Measurements from ENCODE around the gene BHMT.

BHMT gene, protein sequence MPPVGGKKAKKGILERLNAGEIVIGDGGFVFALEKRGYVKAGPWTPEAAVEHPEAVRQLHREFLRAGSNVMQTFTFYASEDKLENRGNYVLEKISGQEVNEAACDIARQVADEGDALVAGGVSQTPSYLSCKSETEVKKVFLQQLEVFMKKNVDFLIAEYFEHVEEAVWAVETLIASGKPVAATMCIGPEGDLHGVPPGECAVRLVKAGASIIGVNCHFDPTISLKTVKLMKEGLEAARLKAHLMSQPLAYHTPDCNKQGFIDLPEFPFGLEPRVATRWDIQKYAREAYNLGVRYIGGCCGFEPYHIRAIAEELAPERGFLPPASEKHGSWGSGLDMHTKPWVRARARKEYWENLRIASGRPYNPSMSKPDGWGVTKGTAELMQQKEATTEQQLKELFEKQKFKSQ

DNA sequence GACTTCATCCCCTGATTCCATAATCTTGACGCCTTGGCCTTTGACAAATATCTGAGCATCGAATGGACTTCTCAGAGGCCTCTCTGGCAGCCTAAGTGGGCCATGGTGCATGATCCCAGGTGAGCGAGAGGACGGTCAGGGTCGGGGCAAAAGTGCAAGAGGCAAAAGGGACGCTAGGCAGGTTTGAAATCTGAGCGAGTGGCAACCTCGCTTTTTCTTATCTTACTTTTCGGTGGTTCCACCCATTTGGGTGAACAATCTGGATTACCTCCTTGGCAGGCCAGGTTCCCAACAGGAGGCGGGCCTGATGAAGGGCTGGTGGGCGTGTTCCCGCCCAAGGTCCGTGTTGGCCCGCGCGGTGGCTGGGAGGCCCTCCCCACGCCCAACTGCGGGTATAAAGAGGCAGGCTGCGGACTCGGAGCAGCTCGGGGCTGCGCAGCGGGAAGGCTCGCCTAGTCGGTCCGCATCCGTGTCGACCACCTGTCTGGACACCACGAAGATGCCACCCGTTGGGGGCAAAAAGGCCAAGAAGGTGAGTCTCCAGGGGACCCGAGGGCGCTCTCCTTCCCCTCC lies at the start of gene BHMT:
TSS of gene BHMT (plus strand) at position 423 of the 573 bp plus-strand sequence. CDS start at position 500, 77 bp downstream.
- no peak for DNase-seq (ENCODE audit: low read depth)

DNA sequence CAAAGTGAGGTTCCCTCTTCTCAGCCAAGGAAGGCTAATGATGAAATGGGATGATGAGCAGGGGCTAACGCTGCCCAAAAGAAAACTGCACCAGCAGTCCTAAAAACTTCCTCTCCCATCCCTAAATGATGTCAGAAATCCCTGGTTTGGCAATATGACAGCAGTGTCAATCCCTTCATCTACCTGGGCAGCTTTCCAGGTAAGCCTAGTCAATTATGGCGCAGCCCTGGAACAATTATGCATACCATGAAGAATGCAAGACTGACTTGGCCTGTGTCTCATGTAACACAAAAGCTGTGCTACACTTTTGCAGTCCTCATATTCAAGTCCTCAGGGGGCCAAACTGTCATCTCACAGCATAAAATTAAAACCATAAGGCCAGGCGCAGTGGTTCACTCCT lies 49.2 kb upstream of the BHMT start:
- no peak for DNase-seq (ENCODE audit: low read depth)

DNA sequence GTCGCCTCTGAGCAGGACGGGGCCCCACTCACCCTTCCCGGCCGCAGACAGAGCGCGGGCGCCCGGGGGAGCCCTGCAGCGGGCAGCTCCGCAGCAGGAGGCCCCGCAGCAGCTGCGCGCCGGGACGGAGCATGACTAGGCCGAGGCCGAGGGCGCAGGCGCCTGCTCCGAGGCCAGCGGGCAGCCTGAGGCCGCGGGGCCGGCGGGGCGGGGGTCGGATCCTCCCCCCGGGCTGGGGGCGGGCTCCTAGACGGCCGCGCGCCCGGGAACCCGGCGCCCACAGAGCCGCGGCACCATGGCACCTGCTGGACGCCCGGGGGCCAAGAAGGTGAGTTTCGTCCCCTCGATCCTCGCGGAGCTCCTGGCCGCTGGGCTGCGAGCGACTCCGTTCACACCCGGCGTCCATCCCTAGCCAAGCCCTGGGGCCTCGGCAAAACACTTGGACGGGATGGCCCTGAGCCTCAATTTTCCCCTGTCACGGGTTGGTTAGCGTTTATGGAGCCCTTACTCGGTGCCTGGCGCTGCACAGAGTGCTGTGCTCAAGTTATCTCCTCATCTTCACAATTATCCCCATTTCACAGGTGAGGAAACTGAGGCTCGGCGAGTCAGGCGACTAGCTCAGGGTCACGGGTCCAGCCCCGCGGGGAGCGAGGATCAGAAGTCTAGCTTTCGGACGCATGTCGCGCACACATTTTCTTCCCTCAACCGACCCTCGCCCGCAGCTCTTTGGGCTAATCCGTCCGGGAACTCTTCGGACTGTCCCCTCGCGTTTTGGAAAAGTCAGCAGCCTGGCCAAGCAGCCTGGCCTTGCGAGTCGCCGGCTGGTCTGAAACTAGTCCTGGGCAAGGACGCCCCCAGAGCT lies 41.9 kb upstream of the BHMT start, which contains the start of the genes BHMT2 and DMGDH:
TSS of gene BHMT2 (plus strand) at position 280 of the 862 bp plus-strand sequence. CDS start at position 296, 16 bp downstream.
TSS of gene DMGDH (minus strand) at position 187 of the 862 bp plus-strand sequence. CDS start at position 133, 54 bp downstream.
- DNase-seq (ENCODE audit: low read depth): no peak

DNA sequence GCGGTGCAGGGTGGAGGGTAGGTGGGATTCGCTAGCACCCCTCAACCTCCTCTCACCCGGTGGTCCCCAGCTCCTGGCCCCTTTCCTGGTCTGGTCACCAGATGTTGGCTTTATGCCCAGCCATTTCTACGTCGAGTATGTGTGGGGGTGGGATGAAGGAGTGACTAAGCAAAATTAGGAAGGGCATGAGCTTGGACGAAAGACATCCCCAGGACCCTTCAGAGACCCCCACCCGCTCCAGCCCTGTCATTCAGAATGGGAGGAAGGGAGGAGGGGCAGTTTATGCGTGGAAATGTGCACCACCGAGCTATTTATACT lies 41.3 kb upstream of the BHMT start:
- DNase-seq (ENCODE audit: low read depth): no peak

DNA sequence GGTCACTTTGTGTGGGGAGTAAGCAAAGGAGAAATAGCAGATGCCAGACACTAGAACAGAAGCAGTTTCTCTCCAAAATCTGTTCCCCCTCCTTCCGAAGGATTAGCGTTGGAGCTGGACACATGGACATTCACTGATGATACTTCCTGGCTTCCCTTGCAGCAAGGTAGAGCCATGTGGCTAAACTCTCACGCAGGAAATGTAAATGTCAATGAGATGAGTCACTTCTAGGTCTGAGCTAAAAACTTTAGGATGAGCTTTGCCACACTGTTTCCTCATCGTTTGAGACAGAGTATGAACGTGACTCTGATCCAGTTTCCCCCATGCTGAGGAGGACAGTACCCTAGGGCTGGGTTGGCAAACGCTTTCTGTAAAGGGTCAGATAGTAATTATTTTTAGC lies 37.0 kb upstream of the BHMT start:
- no peak for DNase-seq (ENCODE audit: low read depth)

DNA sequence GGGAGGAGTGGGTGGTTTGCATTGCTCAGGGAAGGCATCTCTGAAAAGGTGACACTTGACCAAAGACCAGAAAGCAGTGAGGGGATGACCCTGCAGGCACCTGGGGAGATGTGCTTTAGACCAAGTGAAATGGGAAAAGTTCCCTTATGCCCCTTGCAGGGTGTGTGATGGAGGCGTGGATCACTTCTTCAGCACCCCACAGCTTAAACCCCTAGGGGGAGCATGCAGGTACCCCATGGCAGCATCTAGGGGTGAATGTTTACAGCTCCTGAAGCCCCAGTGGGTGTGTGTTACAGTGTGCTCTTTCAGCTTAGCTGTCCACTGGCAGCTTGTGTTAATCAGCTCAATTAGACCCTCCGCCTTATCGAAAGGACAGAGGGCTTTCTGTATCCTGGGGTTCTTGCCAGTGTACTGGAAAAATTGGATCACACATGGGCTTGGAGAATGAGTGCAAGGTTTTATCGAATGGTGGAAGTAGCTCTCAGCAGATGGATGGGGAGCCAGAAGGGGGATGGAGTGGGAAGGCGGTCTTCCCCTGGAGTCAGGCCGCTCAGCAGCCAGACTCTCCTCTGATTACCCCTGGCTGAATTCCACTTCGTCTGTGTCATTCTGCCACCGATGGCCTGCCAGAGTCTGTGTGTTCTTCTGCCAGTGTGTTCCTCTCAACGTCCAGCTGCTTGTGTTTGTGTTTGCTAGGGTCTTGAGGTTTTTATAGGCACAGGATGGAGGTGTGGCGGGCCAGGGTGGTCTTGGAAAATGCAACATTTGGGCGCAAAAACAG lies 35.8 kb upstream of the BHMT start:
- no peak for DNase-seq (ENCODE audit: low read depth)

DNA sequence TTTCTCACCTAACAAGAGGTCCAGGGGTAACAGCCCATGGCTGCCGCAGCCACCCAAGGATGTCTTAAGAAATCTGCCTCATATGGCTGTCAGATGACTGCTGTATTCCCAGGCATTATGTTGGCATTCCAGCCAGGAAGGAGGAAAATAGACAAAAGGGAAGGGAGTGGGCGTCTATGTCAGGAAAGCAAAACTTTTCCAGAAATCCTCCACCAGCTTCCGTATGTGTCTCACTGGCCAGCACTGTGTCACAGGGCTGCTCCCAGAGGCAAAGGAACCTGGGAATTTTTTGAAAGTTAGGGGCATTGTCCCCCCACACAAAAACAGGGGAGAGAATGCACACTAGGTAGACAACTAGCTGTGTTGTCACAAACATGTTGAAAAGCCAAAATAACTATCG lies 34.8 kb upstream of the BHMT start:
- DNase-seq (ENCODE audit: low read depth): no peak

DNA sequence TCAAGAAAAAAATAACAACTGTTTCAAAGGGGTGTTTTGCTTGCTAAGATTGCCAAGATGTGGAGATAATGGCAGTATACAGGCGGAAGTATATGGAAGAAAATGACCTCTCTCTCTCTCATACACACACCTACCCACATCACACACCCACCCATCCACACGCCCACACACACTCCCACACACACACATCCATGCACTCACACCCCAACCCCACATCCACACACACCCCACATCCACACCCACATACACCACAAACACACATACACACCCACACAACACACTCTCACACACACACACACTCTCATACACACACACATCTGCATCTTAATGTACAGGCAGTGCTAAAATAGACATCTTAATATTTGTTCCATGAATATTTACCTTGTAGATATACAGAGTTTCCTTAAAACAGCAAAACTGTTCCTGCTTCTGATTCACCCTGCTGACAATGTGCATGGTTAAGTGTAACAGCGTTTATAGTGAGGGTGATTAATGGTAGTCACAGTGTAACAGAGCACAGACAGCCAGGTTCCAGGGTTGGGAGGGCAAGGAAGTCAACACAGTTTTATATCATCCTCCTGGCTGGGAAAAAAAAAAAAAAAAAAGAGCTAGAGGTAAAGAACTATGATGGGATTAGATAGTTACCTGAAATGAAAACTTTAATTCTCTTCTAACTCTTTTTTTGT lies 33.8 kb upstream of the BHMT start:
- no peak for DNase-seq (ENCODE audit: low read depth)

DNA sequence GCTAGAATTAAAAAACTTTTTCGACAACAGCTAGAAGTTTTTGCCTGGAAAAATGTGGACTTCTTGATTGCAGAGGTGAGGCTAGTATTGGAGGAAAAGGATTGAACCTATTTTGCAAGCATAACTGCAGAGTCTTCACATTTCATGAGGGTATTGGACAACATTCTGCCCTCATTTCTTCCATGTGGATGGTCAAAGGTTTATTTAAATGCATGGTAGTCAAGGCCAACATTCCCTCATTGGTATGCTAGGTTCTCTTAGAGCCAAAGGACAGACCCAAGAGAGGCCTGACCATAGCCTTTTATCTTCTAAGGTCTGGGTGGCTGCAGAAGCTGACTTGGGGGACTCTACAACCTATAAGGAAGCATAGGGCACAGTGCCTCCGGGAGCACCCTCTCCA lies 30.8 kb upstream of the BHMT start:
- no peak for DNase-seq (ENCODE audit: low read depth)

DNA sequence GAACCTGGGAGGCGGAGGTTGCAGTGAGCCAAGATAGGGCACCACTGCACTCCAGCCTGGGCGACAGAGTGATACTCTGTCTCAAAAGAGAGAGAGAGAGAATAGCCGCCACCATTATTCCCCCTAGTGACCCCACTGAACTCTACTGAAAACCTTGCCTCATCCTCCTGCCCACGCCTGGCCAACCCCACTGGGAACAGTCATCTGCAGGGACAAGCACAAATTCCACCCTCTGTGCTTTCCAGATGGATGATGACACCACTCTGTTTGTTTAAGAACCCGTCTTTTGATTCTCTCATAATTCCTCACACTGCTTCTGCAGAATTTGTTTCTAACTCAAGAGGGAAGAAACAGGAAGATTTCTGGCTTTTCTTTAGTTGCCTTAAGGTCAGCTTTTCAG lies 29.8 kb upstream of the BHMT start:
- DNase-seq (ENCODE audit: low read depth): no peak

DNA sequence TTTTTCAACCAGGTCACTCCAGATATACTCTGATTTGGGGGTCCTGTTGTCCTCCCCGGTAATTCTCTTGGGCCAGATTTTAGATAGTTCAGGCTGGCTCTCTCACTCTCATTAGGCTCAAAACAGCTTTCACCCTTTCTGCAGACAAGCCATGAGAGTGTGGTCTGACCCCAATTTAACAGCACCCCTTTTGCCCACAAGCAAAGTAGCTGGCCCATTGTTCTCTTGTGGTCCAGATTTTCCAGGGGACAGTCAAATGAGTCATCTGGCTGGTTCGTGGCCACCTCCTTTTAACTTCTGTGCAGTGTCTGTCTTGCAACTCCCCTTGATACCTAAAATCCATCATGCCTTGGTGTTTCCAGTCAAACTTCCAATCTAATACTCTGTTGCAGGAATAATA lies 25.5 kb upstream of the BHMT start:
- no peak for DNase-seq (ENCODE audit: low read depth)

DNA sequence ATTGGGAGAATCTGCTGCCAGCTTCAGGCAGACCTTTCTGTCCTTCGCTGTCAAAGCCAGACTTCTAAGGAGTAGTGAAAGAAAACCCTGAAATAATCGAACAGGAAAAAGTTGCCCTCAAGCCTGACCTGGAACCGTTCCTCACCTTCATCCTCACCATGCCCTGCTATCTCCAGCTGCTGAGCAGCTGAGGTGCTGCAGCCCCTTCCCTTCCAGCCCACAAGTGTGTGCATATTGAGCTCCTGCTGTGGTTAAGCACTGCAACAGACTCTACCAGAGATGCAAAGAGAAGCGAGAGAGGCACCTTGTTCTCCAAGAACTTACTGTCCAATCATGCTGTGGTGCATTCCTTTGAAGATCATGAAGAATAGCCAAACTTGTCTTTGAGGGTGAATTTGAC lies 23.1 kb upstream of the BHMT start:
- no peak for DNase-seq (ENCODE audit: low read depth)

DNA sequence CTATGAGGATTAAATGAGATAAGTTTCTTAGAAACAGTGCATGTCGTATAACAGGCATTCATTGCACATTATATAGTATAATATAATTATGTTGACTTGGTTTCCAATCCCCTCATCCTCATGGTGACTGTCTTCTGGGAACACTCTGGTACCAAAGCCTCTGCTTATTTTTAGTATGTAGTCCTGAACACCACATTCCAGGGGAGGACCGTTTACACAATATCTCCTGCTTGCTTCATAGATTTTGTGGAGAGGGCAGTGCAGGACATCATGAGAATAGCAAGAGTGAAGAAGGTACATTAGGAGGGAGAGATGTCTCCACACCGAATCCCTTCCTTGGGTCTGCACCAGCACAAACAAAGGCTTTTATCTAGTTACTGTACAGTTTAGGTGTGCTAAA lies 20.5 kb upstream of the BHMT start:
- no peak for DNase-seq (ENCODE audit: low read depth)

DNA sequence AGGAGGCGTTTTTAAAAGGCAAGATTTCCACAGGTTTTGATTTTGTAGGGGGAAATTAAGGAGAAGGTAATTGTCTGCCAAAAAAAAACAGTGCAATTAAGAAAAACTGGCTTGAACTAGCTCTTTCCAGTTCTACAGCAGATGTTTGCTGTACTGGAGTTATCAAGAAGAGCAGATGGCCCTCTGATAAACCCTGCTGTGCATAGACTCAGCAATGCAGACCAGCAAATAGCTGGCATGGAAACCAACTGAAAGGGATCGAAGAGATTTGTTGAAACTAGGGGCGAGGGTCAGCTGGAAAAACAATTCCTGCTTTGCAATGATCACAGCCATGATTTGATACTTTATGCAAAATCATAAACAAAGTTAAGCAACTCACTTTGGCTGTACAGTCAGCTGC lies 17.8 kb upstream of the BHMT start:
- no peak for DNase-seq (ENCODE audit: low read depth)

DNA sequence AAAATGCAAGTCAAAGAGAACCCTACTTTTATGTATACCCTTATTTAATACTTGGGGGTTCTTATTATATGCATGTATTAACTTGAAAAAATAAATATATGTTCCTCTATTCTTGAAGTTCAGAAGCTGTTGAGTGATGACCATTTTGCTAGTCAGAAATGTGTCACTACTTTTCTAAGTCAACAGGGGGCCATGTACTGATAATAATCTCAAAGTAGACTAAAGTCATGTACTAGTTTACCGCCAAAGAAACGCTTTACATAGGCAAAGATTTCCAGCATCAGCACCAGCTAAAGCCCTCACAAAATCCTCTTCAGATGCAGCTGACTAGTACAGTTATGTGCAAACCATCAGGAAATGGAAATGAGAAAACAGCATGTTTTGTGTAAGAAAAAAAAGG lies 5.7 kb upstream of the BHMT start:
- DNase-seq (ENCODE audit: low read depth): no peak

DNA sequence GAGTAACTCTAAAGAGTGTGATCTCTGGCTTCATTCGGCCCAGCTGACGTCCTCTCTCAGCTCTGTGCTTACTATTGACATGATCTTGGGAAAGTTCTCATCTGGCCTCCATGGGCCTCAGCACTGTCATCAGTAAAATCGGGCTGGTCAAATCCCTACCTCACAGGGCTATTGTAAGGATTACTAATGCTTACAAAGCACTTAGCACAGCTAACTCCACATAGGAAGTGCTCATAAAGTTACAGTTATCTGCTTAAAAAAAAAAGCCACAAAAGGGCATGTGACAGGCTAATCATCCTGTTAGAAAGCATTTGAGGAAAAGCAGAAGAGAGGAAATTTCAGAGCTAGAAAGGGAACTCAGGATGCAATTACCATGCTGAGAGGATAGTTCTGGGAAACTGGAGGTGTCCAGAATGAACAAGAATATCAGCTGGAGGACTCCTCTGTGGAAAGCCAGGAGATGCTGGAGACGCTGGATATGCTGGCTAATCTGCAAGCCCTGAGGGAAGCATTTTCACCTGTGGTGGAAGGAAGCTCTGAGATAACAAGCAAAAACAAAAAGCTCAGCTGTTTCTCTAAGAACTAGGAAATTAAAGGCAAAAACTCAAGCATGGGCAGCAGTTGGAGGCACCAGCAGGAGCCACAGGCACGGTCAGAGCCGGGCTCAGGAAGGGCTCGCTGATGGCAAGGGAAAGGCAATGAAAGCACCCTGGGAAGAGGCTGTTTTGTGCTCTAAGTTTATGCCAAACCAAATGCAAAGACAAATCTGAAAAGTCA lies 4.4 kb upstream of the BHMT start:
- no peak for DNase-seq (ENCODE audit: low read depth)

DNA sequence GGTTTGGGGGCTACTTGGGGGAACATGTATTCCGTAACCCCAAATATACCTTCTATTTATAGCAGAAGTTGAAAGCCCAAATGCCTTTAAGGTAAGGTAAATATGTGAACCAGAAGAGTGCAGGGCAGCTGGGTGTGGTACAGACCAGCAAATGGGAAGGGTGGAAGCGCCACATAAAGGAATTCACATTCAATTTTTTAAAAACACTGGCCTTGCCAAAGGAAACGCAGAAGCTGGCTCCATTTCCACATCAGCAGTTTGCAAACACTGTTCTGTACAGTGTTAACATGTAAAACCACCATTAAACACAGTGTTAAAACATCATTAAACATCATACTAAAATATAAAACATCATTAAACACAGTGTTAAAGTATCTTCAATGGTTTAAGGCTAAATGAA lies 3.5 kb upstream of the BHMT start:
- DNase-seq (ENCODE audit: low read depth): no peak

DNA sequence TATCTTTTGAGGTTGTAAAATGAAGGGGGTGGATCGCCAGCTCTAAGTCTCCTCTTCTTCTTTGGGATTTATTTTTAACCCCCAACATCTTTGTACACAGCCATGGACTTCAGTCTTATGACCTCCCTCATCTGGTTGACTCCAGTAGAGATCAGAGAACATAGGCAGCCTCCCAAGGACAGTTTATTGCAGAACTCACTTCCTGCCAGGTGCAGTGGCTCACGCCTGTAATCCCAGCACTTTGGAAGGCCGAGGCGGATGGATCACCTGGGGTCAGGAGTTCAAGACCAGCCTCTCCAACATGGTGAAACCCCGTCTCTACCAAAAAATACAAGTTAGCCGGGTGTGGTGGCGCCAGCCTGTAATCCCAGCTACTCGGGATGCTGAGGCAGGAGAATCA lies 2.8 kb upstream of the BHMT start:
- no peak for DNase-seq (ENCODE audit: low read depth)

DNA sequence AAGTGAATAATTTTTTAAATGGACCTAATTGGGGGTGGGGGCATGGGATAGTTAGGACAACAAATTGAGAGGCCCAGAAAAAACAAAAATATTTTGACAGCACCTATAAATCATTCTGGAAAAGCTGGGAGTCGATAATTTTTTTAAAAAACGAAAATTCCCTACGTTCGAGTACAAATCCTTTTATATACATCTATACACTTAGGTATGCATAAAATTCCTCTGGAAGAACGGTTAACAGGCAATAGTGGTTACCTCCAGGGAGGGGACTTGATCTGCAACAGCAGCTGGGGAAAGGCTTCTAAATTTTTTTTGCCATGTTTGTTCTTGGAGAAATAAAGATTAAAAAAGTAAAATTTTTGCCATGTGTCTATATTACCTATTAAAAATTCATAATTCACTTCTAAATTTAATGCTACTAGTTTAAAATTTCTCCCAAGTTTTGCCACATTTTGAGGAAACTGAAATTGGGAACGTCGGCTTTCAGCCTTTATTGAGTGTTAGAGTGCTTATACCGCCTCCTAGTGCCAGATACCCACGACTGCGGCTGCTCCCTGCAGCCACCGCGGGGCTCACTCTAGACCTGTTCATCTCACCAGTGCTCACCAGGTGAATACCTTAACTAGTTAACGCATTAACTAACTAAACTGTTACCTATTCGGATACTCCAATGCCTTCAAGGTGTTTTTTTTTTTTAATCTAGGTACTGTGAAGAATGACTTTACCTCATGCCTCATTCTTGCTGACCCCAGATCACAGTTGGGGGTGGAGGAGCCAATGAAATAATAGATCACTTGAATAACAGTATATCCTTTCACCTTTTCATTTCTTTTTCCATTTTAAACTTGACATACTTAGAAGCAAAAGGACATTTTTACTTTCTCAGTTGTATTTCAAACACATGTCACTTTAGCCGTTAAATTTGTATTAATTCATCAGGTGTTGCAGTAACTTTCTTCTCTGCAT lies 1.8 kb upstream of the BHMT start:
- DNase-seq (ENCODE audit: low read depth): no peak

Data from GM04503 (cell line).